Ovary (tissue), 3 donors: ENCODE results near the gene IGFBPL1.

Experiments
- EP300 ChIP-seq: sonication (generic); formaldehyde crosslinking; IDR thresholded peaks from one replicate; pipeline ENCODE4 v1.6.1; 2017; ENCODE audit warnings: antibody characterized with exemption
- TF ChIP-seq, protein P1 (sequence below), 3 donors: fragments of 450-650 bp in 2 of 3; fragments of 200-600 bp in 1 of 3; IDR thresholded peaks; one replicate each; pipeline versions ENCODE4 v1.5.1 to v1.8.0; 2016 to 2022; ENCODE audit warnings: antibody characterized with exemption in 3 of 3, mild to moderate bottlenecking in 1 of 3
- donor health status: DM: no; HTN: no; CAD: no.

DNA sequence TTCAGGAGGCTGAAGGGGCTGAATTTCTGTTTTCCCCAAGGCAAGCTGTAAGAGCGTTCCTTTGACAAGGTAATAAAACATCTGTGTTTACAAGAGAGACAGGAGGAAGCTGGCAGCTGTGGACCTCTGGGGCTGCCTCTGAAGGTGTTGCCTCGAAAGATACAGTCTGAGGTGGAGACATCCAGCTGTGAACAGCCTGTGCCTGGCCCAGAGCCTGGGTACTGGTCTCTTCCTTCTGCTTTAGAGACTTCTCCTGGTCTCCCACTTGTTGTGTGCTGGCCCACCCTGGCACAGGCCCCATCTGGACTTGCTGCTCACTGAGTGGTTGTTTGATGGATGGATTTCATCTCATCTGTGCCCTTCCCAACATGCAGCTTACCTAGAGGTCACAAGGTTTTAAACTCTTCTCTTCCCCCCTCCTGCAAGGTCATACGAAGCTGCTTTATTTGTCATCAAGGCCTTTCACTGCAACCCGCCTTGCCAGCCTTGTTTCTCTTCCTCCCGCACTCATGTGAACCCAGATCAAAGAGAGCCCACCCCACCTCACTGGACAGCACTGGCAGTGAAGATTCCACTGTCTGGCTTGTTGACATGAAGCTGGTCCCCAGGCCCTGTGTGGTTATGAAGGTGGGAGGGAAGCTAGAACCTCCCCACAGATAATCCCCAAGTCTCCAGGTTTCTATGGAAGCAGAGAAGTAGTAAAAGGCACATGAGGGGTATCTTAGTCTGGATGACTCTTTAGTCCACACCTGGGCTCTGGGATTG is 66.7 kb downstream of the IGFBPL1 start:
- TF ChIP-seq, protein P1, sequence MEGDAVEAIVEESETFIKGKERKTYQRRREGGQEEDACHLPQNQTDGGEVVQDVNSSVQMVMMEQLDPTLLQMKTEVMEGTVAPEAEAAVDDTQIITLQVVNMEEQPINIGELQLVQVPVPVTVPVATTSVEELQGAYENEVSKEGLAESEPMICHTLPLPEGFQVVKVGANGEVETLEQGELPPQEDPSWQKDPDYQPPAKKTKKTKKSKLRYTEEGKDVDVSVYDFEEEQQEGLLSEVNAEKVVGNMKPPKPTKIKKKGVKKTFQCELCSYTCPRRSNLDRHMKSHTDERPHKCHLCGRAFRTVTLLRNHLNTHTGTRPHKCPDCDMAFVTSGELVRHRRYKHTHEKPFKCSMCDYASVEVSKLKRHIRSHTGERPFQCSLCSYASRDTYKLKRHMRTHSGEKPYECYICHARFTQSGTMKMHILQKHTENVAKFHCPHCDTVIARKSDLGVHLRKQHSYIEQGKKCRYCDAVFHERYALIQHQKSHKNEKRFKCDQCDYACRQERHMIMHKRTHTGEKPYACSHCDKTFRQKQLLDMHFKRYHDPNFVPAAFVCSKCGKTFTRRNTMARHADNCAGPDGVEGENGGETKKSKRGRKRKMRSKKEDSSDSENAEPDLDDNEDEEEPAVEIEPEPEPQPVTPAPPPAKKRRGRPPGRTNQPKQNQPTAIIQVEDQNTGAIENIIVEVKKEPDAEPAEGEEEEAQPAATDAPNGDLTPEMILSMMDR (IDR thresholded peaks at IDR 0.05) = no peak
- no peak for TF ChIP-seq EP300
